OCI-LY3 (cell line): Measurements from ENCODE around the gene ADAMTS2.

Experiments used
- CTCF ChIP-seq: fragments of 200-600, 300-600 bp; sonication (generic); IDR thresholded peaks from 2 replicates; pipeline ENCODE4 v1.5.1; 2014; ENCODE audit warnings: antibody characterized with exemption, low read length, low read depth
- EZH2phosphoT487 ChIP-seq: fragments of 200-600 bp; shearing (Covaris generic); IDR thresholded peaks from 2 replicates; pipeline ENCODE4 v1.6.1; 2018; ENCODE audit warnings: antibody characterized with exemption, mixed run types, low read depth

DNA sequence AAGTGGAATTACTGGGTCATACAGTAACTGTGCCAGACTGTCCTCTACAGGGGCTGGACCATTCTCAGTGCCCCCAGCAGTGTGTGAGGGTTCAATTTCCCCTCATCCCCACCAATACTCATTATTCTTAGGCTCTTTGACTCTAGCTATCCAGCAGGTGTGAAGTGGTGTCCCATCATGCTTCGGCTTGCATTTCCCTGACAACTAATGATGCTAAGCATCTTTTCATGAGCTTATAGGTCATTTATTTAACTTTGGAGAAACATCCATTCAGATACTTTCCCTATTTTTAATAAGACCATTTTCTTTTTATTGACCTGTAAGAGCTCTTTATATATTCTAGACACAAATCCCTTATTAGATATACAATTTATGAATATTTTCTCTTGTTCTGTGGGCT lies 63.6 kb downstream of the ADAMTS2 start:
- TF ChIP-seq CTCF (no peak), EZH2phosphoT487 (no peak)
